Endothelial cell of umbilical vein (primary cell): ENCODE measurements around the gene BPGM.

Experiments
- CTCF ChIP-seq, 2 donors: IDR thresholded peaks; 1 replicate in 1 of 2; 2 replicates in 1 of 2; pipeline ENCODE4 v1.5.1; 2011; ENCODE audit warnings: low read length in 2 of 2, mild to moderate bottlenecking in 2 of 2, moderate library complexity in 2 of 2, control low read depth in 1 of 2, inconsistent platforms in 1 of 2, low read depth in 1 of 2; ENCODE audit not compliant: insufficient read depth in 1 of 2; ENCODE audit errors: extremely low read depth in 1 of 2
- EZH2 ChIP-seq: IDR thresholded peaks from 2 replicates; pipeline ENCODE4 v1.6.1; 2012; ENCODE audit warnings: borderline replicate concordance, low read depth, mild to moderate bottlenecking, moderate library complexity, low read length, inconsistent platforms; ENCODE audit not compliant: severe bottlenecking
- POLR2A ChIP-seq: IDR thresholded peaks from 2 replicates; pipeline ENCODE4 v1.6.1; 2012; ENCODE audit warnings: low read depth, mild to moderate bottlenecking, control low read depth, low read length
- POLR2AphosphoS5 ChIP-seq: IDR thresholded peaks from 2 replicates; pipeline ENCODE4 v1.6.1; 2012; ENCODE audit warnings: low read depth, mild to moderate bottlenecking, control low read depth, low read length, moderate library complexity; ENCODE audit not compliant: insufficient read depth

- TF ChIP-seq POLR2A: no peak
- TF ChIP-seq CTCF (IDR thresholded peaks at IDR 0.05; ENCODE audit: extremely low read depth in 1 of 2, insufficient read depth in 1 of 2, low read depth in 1 of 2, low read length in 2 of 2): no peak
- no peak for TF ChIP-seq POLR2AphosphoS5
- no peak for TF ChIP-seq EZH2
Measured at GRCh38 chr7:134727711-134728110, 81.1 kb downstream of the BPGM start.
